Pons (tissue), 1 donor: ENCODE measurements around the gene LOC101059915.
"Not testable (repeated sequence)": the region's sequence is repeated elsewhere in the genome, so short reads cannot be mapped to it uniquely, and the experiment has no call there.

ENCODE experiments used
- DNase-seq: peaks from one replicate; pipeline ENCODE4 v3.0.0-alpha.2; 2016; ENCODE audit warnings: low spot score

The LOC101059915 gene

DNA sequence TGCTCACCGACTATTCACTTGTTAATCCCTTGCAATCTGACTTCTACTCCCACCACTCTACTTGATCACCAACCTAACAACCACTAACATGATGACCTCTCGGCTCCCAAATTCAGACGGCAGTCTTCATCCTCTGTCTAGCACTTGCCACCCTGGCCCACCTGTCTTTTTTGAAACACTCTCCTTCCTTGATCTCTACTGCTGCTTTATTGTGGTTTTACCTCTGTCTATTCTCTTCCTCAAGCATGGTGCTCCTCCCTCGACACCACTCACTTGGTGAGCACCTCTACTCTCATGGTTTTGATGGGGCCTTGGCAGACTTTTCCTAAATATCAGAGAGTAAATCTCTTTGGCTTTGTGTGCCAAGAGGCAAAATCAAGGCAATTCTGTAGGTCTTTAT lies 27.3 kb upstream of the LOC101059915 start:
- DNase-seq = no peak

DNA sequence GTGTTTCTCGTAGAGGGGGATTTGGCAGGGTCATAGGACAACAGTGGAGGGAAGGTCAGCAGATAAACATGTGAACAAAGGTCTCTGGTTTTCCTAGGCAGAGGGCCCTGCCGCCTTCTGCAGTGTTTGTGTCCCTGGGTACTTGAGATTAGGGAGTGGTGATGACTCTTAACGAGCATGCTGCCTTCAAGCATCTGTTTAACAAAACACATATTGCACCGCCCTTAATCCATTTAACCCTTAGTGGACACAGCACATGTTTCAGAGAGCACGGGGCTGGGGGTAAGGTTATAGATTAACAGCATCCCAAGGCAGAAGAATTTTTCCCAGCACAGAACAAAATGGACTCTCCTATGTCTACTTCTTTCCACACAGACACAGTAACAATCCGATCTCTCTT lies 22.9 kb upstream of the LOC101059915 start:
- DNase-seq = not testable (repeated sequence)

DNA sequence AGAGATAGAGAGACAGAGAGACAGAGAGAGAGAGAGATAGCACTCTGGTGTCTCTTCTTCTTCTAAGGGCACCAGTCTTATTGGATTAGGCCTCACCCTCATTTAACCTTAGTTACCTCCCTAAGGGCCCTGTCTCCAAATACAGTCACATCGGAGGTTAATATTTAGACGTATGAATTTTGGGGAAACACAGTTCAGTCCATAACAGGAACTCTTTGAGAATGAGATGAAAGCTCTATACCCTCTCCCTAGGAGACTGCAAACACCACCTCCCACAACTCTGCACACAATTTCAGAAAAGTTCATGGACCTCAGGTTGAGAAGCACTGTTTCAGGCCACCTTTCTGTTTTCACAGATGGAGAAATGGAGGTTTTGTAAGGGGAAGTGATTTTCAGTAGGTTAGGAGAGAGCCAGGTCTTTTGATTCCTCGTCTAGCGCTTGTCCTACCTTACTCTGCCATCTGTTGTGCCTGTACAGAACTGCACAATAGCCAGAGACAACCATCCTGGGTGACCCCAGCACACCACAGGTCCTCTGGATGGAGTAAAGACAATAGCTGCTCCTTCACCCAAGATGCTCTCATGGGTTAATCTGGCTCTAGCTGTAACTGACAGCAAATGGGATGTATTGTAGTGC lies 16.9 kb upstream of the LOC101059915 start:
- DNase-seq = no peak

DNA sequence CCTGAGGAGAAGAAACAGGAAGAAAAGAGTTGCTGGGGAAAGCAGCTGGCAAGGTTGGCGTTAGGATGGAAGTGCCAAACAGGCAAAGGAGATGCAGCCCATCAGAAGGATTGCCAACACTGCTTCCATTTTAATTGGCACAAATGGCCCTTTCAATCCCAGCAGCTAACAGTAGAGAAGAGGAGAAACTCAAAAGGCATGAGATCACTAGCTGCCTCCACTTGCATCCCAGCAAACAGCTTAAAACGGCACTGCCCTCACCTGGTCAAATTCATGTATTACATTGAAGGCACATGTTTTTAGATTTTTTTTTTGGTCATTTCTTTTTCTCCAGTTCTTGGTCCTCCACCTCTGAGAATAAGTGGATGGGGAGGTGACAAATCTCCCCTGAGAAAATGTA lies 14.9 kb upstream of the LOC101059915 start:
- DNase-seq = peak; percentile 65

DNA sequence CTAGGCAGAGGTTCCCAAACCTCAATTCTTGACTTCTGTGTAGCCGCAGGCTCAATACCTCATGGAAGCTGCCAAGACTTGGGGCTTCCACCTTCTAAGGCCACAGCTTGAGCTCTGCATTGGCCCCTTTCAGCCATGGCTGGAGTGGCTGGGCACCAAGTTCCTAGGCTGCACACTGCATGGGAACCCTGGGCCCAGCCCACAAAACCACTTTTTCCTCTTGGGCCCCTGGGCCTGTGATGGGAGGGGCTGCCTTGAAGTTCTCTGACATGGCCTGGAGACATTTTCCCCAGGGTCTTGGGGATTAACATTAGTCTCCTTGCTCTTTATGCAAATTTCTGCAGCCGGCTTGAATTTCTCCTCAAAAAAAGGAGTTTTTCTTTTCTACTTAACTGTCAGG lies 14.0 kb upstream of the LOC101059915 start:
- DNase-seq = no peak

DNA sequence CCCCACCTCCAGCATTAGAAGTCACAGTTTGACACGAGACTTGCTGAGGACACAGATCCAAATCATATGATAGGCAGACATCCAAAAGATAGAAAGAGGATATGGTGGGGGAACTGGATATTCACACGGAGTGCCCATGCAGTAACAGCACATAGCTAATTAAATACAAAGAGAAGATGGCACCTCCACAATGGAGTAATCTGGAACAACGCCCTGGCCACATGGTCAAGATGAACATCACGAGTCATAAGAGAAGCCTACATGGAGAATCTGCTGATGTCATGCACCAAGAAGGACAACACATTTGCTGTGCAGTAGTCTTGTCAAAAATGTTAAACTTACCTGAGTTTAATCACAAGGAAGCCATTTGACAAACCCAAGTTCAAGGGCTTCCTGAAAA lies 10.1 kb upstream of the LOC101059915 start:
- DNase-seq = no peak

DNA sequence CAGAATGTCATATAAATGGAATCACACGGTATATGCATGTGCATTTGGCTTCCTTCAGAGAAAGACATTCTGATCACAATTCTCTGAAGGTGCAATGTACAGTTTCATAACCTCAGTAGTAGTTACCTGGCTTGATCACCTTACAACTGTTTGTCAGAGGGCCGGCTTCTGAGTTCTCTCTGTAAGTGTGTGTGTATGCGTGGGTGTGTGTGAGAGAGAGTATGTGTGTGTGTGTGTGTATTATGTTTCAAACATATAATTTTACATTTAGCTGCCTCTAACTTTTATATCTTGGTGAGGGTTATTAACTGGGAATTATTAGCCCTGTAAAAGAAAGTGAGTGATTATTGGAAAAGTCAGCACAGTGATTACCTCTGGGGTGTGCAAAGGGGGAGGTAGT lies 8.0 kb upstream of the LOC101059915 start:
- no peak for DNase-seq

DNA sequence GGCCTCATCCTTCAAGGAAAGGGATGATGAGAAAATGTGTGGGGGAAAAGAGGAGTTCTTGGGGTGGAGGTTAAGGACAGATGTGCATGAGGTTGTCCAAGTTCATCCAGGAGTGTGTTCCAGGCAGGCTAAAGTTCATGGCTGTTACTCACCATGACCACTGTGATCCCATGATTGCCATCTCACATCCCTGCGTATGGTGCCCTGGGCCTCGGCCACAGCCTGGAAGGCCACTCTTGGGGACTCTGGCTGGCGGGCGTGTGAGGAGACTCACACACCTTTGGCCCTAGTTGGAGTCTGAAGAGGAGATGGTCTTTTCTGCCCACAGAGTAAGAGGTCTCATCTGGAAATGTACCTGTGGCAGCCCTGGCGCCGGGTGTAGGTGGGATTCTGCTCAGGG lies 7.4 kb upstream of the LOC101059915 start:
- no peak for DNase-seq

DNA sequence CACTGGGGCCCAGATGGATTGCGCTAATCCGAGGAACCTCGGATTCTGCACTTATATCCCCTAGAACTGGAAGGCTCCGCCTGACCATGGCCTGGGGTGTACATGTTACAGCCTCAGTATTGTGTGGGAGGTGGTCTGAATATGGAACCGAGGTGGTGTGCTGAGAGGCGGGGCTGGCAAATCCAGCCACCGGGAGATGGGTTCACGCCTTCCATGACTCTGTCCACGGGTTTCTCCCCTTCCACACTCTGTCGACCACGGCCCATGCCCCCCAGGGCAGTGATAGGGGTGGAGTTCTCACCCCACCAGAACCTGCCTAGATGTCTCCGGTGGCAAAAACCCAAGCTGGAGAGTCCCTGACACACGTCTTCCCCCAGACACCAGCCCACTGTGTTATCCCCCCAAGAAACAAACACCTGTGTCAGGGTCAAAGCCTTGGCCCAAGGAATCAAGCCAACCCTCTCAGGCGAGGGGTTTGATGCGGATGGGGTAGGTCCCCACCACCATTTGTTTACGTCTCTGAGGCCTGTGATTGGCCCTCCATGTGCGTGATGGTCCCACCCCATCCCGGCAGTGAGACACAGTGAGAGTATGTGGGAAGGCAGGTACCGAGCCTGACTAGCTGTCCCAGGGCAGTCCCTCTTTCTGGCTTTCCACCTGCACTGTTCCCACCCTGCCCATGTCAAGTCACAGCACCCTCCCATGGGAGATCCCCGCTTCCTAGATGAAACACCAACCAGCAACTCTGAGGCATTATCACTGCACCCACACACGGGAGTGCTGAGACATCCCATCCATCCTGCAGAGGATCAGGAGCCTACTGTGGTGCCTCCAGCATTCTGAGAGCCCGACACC lies 6.6 kb upstream of the LOC101059915 start:
- DNase-seq = no peak

DNA sequence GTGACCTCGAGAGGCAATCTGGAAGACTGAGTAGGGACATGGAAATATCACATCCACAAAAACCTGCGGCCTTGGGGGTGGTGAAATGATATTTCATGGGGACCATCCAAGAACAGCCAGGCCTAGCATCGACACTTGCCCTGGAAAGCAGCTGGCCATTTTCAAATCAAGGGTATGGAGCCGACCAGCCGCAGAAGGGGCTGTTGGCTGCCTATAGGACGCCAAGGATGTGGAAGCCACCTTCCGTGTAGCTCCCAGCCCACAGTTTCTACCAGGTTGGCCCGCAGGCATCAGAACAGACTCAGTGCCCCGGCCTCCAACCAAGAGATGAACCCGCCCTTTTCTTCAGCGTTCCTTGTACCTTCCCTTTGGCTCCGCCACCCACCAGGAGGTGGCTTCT lies 5.4 kb upstream of the LOC101059915 start:
- DNase-seq = no peak

DNA sequence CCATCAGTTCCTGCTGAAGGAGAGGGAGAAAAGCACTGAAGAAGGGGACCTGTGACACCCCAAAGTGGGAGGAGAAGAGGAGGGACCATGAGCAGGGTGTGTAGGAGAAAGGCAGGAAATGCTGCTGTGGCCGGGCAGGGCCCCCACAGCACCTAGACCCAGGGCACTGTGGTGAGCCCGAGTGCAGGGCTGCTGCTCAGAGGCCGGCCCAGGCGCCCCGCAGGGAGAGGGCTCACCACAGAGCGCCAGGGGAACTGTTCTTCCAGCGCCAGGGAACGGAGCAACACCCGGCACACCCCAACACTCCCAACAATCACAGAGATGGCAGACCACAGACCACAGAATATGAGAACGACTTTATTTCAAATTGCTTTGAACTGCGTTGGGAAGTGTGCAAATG lies 4.7 kb upstream of the LOC101059915 start:
- not testable (repeated sequence) for DNase-seq

DNA sequence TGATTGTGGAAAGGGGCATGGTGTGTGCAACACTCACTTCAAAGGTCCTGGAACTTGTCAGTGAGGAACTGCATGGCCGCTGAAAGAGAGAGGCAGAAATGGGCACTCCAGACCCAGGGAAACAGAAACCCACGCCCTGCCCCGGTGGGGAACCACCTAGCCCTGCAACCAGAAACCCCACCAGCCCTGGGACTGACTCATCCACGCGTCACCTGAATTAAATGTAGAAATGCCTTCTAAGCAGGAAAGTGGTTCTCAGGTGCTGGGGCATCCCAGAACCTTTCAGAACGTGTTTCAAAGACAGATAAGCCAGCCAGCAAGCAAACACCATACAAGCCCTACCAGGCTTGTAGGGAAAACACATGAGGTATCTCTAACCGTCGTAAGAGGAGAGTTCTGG lies 4.1 kb upstream of the LOC101059915 start:
- not testable (repeated sequence) for DNase-seq

DNA sequence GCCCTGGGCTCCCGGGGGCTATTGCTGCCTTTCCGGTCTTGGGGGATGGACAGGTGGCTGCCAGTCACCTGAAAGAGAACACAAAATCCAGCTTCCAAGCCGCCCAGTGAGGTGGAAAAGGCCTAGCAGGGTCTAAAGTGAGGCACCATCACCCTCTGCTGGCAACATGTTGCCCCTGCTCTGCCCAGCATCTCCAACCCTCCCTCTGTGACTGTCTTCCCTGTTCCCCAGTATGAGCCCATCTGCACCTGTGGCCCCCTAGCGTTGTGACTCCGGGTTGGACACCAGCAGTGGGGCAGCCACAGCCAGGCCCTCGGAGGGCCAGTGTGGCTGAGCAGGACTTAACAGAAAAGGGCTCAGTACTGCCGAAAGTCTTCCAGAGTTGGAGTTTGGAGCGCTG lies 3.1 kb upstream of the LOC101059915 start:
- not testable (repeated sequence) for DNase-seq

DNA sequence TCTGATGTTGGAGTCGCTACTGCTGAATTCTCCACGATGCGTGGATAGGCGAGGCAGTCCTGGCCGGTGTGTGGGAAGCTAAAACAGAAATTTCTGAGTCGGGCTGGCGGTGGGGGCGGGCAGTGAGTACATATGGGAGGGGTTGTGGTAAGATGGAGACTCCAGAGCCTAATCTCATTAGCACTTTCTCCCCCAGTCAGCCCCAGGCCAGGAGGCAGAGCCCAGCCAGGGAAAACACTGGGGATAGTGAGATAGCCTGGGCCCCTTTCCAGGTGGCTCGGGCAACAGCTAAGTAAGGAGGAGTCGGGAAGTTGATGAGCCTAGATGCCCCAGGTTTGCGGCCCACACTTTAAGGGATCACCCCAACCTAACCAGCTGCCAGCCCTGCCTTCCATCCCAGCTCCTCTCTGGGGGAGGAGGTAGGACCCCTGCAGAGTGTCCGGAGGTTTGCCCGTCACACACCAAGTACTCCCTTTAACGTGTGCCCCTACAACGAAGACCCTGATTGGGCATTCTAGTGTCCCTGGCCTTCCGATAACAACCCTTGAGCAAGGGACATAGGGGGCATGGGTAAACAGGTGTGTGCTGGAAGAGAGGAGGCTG lies 2.4 kb upstream of the LOC101059915 start:
- DNase-seq = no peak

DNA sequence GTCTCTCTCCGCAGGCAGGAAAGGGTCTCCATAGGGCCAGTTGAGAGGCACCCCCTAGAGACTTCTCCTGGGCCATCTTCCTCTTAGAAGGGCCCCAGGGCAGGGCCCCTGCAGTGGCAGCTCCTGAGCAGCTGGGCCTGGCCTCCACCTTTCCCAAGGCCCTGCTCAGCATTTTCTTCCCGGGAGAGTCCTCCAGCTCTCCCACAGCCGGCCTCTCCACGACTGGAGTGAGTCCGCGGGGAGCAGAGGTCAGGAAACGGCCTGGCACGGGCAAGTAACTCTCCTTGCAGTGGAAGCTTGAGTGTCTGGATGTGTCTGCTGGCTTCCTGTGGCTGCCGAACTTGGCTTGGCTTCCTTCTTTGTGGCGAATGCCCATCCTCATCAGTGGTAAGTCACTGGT lies 1.6 kb upstream of the LOC101059915 start:
- DNase-seq = no peak

DNA sequence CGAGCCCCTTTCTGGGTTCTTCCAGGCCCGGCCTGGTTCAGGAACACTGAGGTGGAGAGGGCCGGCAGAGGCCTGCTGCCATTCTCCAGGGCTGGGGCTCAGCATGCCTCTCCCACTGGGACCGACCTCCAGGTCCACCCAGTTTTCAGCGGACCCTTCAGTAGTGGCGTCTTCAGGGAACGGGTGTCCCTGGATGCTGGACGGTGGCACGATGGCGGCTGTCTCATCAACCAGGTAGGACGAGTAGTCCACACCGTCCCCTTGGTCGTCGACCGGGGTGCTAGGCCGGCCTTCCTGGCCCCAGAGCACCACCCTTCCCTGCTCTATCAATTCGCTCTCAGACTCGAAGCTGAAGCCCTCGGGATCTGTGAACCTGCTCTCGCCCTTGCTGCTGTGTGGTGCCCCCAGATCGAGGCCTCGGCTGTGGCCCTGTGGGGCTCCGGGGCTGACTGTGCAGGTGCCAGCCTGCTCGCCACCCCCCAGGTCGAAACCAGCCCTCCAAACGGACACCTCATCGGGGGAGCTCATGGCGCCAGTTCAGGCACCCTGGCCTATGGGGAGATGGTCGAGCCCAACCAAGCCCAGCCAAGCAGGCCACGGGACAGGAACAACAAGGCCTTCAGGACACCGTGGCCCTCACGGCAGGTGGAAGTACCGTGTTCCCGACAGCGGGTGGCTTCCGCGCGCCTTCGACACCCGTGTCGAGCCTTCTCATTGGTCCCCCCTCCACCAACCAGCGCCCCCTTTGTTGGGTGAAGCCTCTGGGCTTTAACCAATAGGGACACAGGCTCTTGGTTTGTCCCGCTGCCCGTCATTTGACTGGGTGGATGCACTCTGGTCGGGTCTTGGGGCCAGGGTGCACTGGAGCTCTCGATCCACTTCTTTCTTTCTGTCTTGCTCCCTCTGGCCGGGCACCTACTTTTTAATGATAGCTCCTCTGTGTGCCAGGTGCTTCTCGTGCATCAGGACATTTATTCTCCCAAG lies 814 bp upstream of the LOC101059915 start:
- DNase-seq = no peak

DNA sequence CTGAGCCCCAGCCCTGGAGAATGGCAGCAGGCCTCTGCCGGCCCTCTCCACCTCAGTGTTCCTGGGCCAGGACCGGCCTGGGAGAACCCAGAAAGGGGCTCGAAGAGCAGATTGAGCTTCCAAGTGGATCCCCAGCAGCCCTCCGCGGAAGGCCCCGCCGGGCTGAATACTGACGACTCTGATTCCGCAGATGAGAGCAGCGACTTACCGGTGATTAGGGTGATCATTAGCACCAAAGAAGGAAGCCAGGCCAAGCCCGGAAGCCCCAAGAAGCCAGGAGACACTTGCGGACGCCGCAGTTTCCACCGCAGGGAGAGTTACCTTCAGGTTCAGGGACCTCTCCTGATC lies 876 bp downstream of the LOC101059915 start:
- no peak for DNase-seq

DNA sequence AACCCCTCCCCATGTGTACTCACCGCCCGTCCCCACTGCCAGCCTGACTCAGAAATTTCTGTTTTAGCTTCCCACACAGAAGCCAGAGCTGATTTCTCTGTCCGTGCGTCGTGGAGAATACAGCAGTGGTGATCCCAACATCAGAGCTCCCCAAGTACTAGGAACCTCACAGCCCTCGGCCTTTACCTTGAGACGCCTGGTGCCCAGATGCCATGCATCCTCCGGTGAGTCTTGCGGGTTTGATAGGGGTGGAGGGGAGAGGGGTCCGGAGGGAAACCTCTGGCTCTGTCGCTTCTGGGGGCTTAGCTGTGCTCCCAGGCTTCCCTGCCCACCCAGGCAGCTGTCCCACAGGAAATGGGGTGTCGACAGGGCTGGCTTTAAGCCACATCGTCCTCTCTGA lies 2.1 kb downstream of the LOC101059915 start:
- DNase-seq = no peak

DNA sequence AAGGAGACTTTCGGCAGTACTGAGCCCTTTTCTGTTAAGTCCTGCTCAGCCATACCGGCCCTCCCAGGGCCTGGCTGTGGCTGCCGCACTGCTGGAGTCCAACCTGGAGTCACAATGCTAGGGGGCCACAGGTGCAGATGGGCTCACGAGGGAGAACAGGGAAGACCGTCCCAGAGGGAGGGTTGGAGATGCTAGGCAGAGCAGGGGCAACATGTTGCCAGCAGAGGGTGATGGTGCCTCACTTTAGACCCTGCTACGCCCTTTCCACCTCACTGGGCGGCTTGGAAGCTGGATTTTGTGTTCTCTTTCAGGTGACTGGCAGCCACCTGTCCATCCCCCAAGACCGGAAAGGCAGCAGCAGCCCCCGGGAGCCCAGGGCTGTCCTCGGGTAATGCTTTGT lies 2.6 kb downstream of the LOC101059915 start:
- not testable (repeated sequence) for DNase-seq

DNA sequence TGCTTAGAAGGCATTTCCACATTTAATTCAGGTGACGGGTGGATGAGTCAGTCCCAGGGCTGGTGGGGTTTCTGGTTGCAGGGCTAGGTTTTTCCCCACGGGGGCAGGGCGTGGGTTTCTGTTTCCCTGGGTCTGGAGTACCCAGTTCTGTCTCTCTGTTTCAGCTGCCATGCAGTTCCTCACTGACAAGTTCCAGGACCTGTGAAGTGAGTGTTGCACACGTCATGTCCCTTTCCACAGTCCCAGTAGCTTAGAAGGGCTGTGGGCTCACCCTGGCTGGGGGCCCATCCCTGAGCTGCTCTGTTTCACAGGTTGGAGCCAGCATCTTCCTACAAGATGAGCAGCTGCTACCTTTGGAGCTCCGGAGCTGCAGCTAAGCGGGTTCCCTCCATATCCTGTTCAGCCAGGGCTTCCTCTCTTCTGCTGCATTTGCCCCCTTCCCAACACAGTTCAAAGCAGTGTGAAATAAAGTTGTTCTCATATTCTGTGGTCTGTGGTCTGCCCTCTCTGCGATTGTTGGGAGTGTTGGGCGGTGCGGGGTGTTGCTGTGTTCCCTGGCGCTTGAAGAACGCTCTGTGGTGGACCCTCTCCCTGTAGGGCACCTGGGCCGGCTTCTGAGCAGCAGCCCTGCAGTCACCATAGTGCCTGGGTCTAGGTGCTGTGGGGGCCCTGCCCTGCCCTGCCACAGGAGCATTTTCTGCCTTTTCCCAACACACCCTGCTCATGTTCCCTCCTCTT lies 3.9 kb downstream of the LOC101059915 start:
- DNase-seq = no peak

DNA sequence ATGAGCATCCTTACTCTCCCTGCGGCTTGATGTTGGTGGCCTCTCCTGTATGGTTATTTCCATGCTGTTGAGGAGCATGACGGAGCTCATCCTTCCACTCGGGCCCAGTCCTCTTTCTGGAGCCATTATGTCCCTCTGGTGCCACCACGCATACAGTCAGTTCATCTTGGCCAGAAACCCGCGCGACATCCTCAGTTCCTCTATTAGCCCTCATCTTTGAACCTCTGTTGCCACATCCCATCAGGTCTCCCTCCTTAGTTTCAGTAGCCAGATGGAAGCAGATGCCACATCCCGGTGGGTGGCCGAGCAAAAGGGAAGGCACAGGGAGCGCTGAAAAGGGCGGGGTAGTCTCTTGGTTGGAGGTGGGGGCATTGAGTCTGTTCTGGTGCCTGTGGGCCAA lies 4.6 kb downstream of the LOC101059915 start:
- no peak for DNase-seq
